Thymus (tissue), 11 donors: Measurements from ENCODE around the gene ARHGEF18. TPM values are rescaled to one million over a fixed set of nuclear protein-coding genes. Genes with fewer than 3 reads are reported as not detected.
"Not testable (repeated sequence)": the region's sequence is repeated elsewhere in the genome, so short reads cannot be mapped to it uniquely, and the experiment has no call there.

Source experiments
- DNase-seq, 9 donors: peaks; one replicate each; pipeline ENCODE4 v3.0.0-alpha.2; 2013; ENCODE audit warnings: low spot score in 9 of 9, low read depth in 6 of 9, missing footprints in 1 of 9
- H3K27ac ChIP-seq, 2 donors: one replicate each; pipeline ENCODE4 v1.5.1; 2013; ENCODE audit warnings: control low read depth in 1 of 2, low read depth in 1 of 2, low read length in 1 of 2, mild to moderate bottlenecking in 1 of 2, moderate library complexity in 1 of 2
- H3K27me3 ChIP-seq, 2 donors: one replicate each; pipeline ENCODE4 v1.5.1; 2013; ENCODE audit warnings: low read length in 1 of 2; ENCODE audit not compliant: control insufficient read depth in 2 of 2, insufficient read depth in 1 of 2
- H3K36me3 ChIP-seq, 2 donors: one replicate each; pipeline ENCODE4 v1.5.1; 2013; ENCODE audit warnings: low read length in 1 of 2, mild to moderate bottlenecking in 1 of 2, moderate library complexity in 1 of 2; ENCODE audit not compliant: control insufficient read depth in 2 of 2, insufficient read depth in 2 of 2
- H3K4me1 ChIP-seq, 2 donors: one replicate each; pipeline ENCODE4 v1.5.1; 2013; ENCODE audit warnings: low read length in 2 of 2; ENCODE audit not compliant: control insufficient read depth in 2 of 2, insufficient read depth in 2 of 2
- H3K4me3 ChIP-seq, 2 donors: one replicate each; pipeline ENCODE4 v1.5.1; 2013; ENCODE audit warnings: low read length in 2 of 2, control low read depth in 1 of 2, mild to moderate bottlenecking in 1 of 2
- H3K9me3 ChIP-seq, 2 donors: one replicate each; pipeline ENCODE4 v1.5.1; 2013; ENCODE audit warnings: low read length in 1 of 2, mild to moderate bottlenecking in 1 of 2; ENCODE audit not compliant: control insufficient read depth in 2 of 2, insufficient read depth in 1 of 2
- WGBS: extraction: QIAGEN DNeasy Blood & Tissue Kit; methylation state at CpG from one replicate; pipeline ENCODE4 v1.1.7; 2013; 5-methylcytosine and 5-hydroxymethylcytosine counted together
- polyA plus RNA-seq: library from polyadenylated mRNA; stranded (reverse); fragments of 200-250 nt; gene quantifications from one replicate; pipeline ENCODE4 v1.2.3, GENCODE V29; 2013
- total RNA-seq: library from RNA; stranded (reverse); fragments of 120-200 nt; gene quantifications from one replicate; pipeline ENCODE4 v1.2.4, GENCODE V29; 2013
- donor health status: healthy.

ARHGEF18 gene
- total and polyA plus RNA-seq, 2 donors = 35.0 to 35.8 TPM

DNA sequence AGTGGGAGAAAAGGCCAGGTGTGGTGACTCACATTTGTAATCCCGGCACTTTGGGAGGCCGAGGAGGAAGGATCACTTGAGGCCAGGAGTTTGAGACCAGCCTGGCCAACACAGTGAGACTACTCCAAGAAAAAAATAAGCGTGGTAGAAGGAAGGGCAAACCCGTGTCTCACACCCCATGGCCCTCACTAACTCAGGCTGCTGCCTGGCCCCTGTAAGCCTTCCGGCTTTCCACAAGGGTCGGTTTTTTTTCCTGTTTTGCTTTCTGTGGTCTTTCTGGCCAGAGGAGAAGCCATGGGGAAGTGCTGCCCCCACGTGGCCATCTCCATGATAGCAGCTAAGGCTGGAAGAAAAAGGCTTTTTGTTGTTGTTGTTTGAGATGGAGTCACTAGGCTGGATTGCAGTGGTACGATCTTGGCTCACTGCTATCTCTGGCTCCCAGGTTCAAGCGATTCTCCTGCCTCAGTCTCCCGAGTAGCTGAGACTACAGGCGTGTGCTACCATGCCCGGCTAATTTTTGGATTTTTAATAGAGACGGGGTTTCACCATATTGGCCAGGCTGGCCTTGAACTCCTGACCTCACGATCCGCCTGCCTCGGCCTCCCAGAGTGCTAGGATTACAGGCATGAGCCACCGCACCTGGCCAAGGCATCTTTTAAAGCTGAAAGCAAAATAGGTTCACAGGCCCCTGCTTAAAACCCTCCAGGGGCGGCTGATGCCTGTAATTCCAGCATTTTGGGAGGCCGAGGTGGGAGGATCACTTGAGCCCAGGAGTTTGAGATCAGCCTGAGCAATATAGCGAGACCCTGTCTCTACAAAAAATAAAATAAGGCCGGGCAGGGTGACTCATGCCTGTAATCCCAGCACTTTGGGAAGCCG, 7.5 kb upstream of the ARHGEF18 start:
- H3K27ac ChIP-seq = peak overlapping the region; percentile 12 to 42
- H3K9me3 ChIP-seq = peaks cover 0 to 6% of the 10 kb centered on the region in 2 donors
- 57% methylated on average over 22 of the region's 22 CpGs for WGBS
- no peak overlapping the region for H3K4me3 ChIP-seq
- H3K4me1 ChIP-seq = peaks cover 28 to 58% of the 10 kb centered on the region in 2 donors
- no peaks in the 10 kb centered on the region for H3K27me3 ChIP-seq
- peak in 7 of 9 donors; percentile 66 to 92 (median 82) for DNase-seq
- H3K36me3 ChIP-seq = no peaks in the 10 kb centered on the region

DNA sequence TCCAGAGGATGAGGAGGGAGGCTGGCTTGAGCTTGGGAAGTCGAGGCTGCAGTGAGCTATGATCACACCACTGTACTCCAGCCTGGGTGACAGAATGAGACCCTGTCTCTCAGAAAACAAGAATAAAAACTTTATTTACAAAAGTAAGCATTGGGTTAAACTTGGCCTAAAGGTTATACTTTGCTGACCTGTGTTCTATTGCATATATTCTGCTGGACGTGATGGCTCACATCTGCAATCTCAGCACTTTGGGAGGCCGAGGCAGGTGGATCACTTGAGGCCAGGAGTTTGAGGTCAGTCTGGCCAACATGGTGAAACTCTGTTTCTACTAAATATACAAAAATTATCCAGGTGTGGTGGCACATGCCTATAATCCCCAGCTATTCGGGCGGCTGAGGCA, 6.6 kb upstream of the ARHGEF18 start:
- 96% methylated on average over 5 of the region's 5 CpGs for WGBS
- Histone ChIP-seq H3K27ac (no peak overlapping the region), H3K4me3 (no peak overlapping the region), H3K36me3 (no peaks in the 10 kb centered on the region), H3K9me3 (peaks cover 0 to 3% of the 10 kb centered on the region in 2 donors), H3K4me1 (peaks cover 35 to 60% of the 10 kb centered on the region in 2 donors), H3K27me3 (no peaks in the 10 kb centered on the region)
- no peak for DNase-seq

DNA sequence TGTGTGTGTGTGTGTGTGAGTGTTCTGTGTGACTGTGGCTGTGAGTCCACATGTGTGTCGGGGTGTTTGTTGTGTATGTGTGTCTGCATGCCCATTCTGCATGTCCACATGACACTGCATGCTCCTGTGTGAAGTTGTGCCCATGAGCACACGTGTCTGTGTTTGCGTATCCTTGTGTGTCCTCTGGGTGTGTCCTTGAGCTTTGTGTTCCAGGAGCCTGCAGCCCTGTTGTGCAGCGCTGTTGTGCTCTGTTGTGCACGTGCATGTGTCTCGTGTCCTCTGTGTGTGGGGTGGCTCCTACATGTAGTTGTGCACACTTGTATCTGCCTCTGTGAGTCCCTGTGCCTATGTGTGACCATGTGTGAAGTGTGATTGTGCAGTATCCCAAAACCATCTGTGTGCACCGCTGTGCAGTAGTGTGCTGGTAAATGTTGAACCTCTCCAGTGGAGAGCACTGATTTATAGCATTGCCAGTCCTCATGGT, 2.2 kb upstream of the ARHGEF18 start:
- Histone ChIP-seq H3K4me1 (peaks cover 31 to 70% of the 10 kb centered on the region in 2 donors), H3K27me3 (no peaks in the 10 kb centered on the region), H3K27ac (peak overlapping the region; percentile 90 to 99), H3K9me3 (peaks cover 0 to 10% of the 10 kb centered on the region in 2 donors), H3K36me3 (peaks cover 0 to 4% of the 10 kb centered on the region in 2 donors), H3K4me3 (no peak overlapping the region)
- 95% methylated on average over 7 of the region's 7 CpGs for WGBS
- peak in 1 of 9 donors; percentile 20 for DNase-seq

DNA sequence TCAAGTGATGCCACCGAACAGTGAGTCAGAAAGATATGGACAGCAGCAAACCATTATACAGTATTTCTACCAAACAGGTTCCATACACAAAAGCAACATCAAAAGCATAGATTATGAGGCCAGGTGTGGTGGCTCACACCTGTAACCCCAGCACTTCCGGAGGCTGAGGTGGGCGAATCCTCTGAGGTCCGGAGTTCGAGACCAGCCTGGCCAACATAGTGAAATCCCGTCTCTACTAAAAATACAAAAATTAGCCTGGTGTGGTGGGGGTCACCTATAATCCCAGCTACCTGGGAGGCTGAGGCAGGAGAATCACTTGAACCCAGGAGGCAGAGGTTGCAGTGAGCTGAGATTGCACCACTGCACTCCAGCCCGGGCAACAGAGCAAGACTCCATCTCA, 1.7 kb upstream of the ARHGEF18 start:
- WGBS = 77% methylated on average over 7 of the region's 7 CpGs
- peaks cover 2 to 14% of the 10 kb centered on the region in 2 donors for H3K9me3 ChIP-seq
- not testable (repeated sequence) for H3K36me3 ChIP-seq, H3K4me3 ChIP-seq, H3K27me3 ChIP-seq
- H3K4me1 ChIP-seq = peaks cover 31 to 69% of the 10 kb centered on the region in 2 donors
- H3K27ac ChIP-seq = peak overlapping the region; percentile 15 to 99
- peak in 1 of 9 donors; percentile 30 for DNase-seq

DNA sequence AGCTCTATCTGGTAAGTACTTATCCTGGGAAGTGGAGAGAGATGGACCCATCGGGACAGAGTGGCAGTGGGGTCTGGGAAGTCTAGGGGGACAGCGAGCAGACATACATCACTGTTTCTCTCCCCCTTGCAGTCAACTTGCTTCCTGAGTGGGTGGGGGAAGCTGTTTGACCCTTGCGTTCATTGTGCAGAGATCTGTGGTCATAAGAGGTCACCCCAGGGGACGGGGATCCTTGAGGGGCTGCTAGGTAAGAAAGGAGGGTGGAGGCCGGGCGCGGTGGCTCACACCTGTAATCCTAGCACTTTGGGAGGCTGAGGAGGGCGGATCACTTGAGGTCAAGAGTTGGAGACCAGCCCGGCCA, 474 bp downstream of the ARHGEF18 start:
- no peaks in the 10 kb centered on the region for H3K27me3 ChIP-seq
- no peak for DNase-seq
- H3K4me1 ChIP-seq = peaks cover 31 to 71% of the 10 kb centered on the region in 2 donors
- H3K36me3 ChIP-seq = peaks cover 9 to 17% of the 10 kb centered on the region in 2 donors
- H3K27ac ChIP-seq = peak overlapping the region; percentile 98 to 99
- peaks cover 4 to 14% of the 10 kb centered on the region in 2 donors for H3K9me3 ChIP-seq
- H3K4me3 ChIP-seq = peak overlapping the region; percentile 79 to 100
- WGBS = 22% methylated on average over 9 of the region's 9 CpGs

DNA sequence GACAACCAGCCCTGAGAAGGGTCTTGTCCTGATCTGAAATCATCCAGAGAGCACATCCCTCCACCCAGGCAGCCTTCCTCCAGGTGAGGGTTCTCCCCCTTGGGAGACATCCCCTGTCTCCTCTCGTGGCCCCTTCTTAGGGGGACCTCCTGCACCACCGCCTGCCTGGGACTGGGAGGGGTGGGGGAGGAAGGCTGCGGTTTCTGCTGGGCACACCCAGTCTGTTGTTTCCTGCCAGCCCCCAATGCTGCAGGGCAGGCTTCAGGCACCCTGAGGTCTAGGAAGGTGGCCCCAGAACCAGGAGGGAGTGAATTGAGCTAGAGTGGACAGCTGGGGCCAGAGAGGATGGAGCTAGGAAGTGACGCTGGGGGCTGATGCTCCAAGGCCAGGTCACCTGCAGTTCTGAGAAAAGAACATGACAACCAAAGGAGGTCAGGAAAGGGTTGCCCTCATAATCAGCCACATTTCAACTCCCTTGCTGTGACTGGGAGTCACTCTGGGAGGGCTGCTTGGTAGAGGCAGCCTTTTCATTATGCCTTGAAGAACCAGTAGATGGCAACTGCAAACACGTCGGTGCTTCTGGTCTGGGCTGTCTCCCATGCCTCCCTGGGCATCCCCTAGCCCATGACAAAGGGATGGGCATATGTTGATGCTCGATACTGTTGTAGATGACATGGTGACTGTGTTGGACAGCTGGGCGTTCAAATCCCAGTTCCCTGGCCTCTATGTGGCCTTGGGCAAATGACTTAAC, 1.4 kb downstream of the ARHGEF18 start:
- Histone ChIP-seq H3K4me3 (peak overlapping the region; percentile 79 to 100), H3K4me1 (peaks cover 26 to 67% of the 10 kb centered on the region in 2 donors), H3K36me3 (peaks cover 18 to 26% of the 10 kb centered on the region in 2 donors), H3K9me3 (peaks cover 4 to 19% of the 10 kb centered on the region in 2 donors), H3K27me3 (no peaks in the 10 kb centered on the region), H3K27ac (peak overlapping the region; percentile 98 to 99)
- peak in 6 of 9 donors; percentile 59 to 91 (median 80) for DNase-seq
- WGBS = 19% methylated on average over 8 of the region's 8 CpGs

DNA sequence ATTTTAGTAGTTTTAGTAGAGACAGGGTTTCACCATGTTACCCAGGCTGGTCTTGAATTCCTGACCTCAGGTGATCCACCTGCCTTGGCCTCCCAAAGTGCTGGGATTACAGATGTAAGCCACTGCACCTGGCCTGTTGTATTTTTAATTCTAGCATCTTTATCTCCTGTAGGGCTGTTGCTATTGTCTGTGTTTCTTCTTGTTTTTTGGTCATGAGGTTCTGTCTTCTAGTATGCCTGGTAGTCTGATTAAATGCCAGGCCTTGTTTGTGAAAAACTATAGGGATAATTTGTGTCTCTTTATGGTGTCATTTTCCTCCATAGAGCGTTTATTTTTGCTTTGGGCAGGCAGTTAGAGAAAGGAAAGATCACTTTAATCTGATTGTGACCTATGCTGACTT, 3.1 kb downstream of the ARHGEF18 start:
- Histone ChIP-seq H3K27ac (no peak overlapping the region), H3K4me3 (no peak overlapping the region), H3K36me3 (peaks cover 34 to 43% of the 10 kb centered on the region in 2 donors), H3K27me3 (no peaks in the 10 kb centered on the region), H3K9me3 (peaks cover 4 to 23% of the 10 kb centered on the region in 2 donors), H3K4me1 (peaks cover 12 to 56% of the 10 kb centered on the region in 2 donors)
- no peak for DNase-seq
- WGBS = 94% methylated on average over 1 of the region's 1 CpG

DNA sequence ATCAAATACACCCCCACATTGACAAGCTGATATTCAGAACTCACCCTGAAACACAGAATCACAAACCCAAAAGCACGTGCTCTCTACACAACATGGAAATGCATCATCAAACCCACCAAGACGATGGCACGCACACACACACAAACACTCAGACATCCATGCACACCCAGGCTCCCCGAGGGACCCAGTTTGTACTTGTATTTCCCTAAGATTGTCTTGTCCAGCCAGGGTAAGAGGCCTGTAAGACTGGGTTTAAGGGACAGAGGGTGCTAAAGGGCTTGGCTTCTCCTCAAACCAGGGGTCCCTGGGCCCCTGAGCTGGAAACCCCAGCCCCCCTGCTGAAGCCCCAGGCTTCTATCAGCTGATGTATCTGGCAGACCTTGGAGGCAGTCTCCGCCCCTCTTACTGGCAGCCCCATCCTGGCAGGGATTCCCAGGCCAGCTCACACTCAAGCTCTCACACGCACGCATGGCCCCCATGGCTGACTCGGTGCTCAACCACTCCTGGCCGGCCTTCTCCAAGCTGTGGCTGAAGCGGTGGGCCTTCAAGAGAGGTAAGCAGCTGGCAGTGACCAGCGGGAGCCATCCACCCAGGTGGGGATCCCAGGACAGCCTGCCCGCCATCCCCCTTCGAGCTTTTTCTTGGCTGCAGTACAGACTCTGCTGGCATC, 6.5 kb downstream of the ARHGEF18 start:
- Histone ChIP-seq H3K9me3 (peaks cover 4 to 20% of the 10 kb centered on the region in 2 donors), H3K27ac (no peak overlapping the region), H3K27me3 (no peaks in the 10 kb centered on the region), H3K4me3 (no peak overlapping the region), H3K36me3 (peaks cover 62 to 73% of the 10 kb centered on the region in 2 donors), H3K4me1 (peaks cover 4 to 31% of the 10 kb centered on the region in 2 donors)
- 97% methylated on average over 13 of the region's 13 CpGs for WGBS
- no peak for DNase-seq
